ENCODE data around the gene MKKS.

- TF ChIP-seq POLR2AphosphoS5 (IDR thresholded peaks at IDR 0.05; ENCODE audit: low read depth, low read length) (no peak), CTCF (IDR thresholded peaks at IDR 0.05) (no peak), YY1 (IDR thresholded peaks at IDR 0.05; ENCODE audit: low read depth) (no peak), USF2 (IDR thresholded peaks at IDR 0.05; ENCODE audit: borderline replicate concordance, low read depth, low read length) (no peak)
Measured at GRCh38 chr20:10367943-10368701, 65.9 kb downstream of the MKKS start.
